ENCODE measurements around the gene MRPS12. TPM values are rescaled to one million over a fixed set of nuclear protein-coding genes. Genes with fewer than 3 reads are reported as not detected.
A peak's percentile ranks its signal among the peaks of the same experiment; 100 is the strongest.

MRPS12 gene
- total and polyA plus RNA-seq, 2 of the 13 experiments (the other 11 are each of a cell fraction or from before 2014, with no cell fraction given): 27.5 to 54.8 TPM

DNA sequence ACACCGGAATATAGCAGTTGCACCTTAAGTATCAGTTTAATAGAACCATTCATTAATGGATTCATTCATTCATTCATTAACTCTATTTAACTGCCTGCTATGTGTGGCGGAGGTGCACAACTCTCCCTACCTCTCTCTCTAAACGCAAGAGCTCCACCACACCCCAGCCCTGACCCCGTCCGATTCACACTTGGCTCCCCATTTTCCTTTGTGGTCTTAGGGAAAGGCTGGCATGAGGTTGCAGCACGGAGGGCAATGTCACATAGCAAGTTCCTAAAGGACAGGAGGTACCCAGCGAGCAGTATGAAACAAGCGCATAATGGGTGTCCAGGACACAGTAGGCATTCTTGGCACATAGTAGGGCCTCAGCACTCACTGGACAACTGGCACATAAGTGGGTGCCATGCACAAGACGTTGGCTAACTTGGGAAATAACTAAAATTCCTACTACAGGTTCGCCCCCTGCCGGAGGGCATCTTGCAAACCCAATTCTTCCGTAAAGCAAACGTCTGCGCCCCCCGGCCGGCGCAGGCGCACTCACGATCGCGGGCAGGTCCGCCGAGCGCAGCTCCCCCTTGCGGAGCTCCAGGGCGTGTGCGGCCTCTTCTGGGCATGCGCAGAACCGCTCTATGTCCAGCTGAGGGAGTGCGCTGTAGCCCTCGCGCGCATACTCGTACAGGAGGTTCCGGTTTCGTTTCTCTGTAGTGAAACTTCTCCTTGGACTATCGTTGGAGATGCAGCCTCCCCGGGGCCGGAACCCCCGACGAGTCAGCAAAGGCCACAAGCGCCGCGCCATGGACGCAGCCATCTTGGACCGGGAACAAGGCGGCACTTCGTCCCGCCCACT, 592 bp upstream of the MRPS12 start, which contains the start of gene SARS2 (continued):
- TF ChIP-seq, protein P1, sequence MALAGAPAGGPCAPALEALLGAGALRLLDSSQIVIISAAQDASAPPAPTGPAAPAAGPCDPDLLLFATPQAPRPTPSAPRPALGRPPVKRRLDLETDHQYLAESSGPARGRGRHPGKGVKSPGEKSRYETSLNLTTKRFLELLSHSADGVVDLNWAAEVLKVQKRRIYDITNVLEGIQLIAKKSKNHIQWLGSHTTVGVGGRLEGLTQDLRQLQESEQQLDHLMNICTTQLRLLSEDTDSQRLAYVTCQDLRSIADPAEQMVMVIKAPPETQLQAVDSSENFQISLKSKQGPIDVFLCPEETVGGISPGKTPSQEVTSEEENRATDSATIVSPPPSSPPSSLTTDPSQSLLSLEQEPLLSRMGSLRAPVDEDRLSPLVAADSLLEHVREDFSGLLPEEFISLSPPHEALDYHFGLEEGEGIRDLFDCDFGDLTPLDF (CRISPR knock-in tag; IDR thresholded peaks at IDR 0.05): peak; percentile 41
- TF ChIP-seq REXO4 (CRISPR knock-in tag; IDR thresholded peaks at IDR 0.05; ENCODE audit: borderline replicate concordance) (no peak), ZNF746 (CRISPR knock-in tag; IDR thresholded peaks at IDR 0.05) (no peak), ZNF772 (CRISPR knock-in tag; IDR thresholded peaks at IDR 0.05) (peak; percentile 75; the same call in 1 of the 2 replicates), SNAI1 (CRISPR knock-in tag; IDR thresholded peaks at IDR 0.05; ENCODE audit: borderline replicate concordance) (no peak), ZNF761 (CRISPR knock-in tag; conservative IDR thresholded peaks at IDR 0.05) (no peak), FOXC1 (CRISPR knock-in tag; IDR thresholded peaks at IDR 0.05; ENCODE audit: borderline replicate concordance) (peak; percentile 43; the same call in 1 of the 2 replicates), BRD4 (CRISPR knock-in tag; IDR thresholded peaks at IDR 0.05) (0 out of 2 replicates have a peak, but pooled peaks have one; percentile 33), KAT2B (IDR thresholded peaks at IDR 0.05; ENCODE audit: borderline replicate concordance, low read depth, low read length) (no peak), ZC3H13 (CRISPR knock-in tag; IDR thresholded peaks at IDR 0.05) (peak; percentile 47; the same call in 1 of the 2 replicates), ZNF138 (CRISPR knock-in tag; IDR thresholded peaks at IDR 0.05; ENCODE audit: low read depth) (no peak), POLR2AphosphoS2 (IDR thresholded peaks at IDR 0.05; ENCODE audit: low read depth, low read length) (peak; percentile 78; the same call in 1 of the 2 replicates), MBD4 (IDR thresholded peaks at IDR 0.05; ENCODE audit: borderline replicate concordance, low read length) (no peak)
- TF ChIP-seq, protein P2, sequence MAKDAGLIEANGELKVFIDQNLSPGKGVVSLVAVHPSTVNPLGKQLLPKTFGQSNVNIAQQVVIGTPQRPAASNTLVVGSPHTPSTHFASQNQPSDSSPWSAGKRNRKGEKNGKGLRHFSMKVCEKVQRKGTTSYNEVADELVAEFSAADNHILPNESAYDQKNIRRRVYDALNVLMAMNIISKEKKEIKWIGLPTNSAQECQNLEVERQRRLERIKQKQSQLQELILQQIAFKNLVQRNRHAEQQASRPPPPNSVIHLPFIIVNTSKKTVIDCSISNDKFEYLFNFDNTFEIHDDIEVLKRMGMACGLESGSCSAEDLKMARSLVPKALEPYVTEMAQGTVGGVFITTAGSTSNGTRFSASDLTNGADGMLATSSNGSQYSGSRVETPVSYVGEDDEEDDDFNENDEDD (CRISPR knock-in tag; IDR thresholded peaks at IDR 0.05; ENCODE audit: borderline replicate concordance): no peak; the same call in 1 of the 2 replicates
- TF ChIP-seq, protein P3, sequence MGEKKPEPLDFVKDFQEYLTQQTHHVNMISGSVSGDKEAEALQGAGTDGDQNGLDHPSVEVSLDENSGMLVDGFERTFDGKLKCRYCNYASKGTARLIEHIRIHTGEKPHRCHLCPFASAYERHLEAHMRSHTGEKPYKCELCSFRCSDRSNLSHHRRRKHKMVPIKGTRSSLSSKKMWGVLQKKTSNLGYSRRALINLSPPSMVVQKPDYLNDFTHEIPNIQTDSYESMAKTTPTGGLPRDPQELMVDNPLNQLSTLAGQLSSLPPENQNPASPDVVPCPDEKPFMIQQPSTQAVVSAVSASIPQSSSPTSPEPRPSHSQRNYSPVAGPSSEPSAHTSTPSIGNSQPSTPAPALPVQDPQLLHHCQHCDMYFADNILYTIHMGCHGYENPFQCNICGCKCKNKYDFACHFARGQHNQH (CRISPR knock-in tag; IDR thresholded peaks at IDR 0.05): no peak; the same call in 1 of the 2 replicates
- TF ChIP-seq, protein P4, sequence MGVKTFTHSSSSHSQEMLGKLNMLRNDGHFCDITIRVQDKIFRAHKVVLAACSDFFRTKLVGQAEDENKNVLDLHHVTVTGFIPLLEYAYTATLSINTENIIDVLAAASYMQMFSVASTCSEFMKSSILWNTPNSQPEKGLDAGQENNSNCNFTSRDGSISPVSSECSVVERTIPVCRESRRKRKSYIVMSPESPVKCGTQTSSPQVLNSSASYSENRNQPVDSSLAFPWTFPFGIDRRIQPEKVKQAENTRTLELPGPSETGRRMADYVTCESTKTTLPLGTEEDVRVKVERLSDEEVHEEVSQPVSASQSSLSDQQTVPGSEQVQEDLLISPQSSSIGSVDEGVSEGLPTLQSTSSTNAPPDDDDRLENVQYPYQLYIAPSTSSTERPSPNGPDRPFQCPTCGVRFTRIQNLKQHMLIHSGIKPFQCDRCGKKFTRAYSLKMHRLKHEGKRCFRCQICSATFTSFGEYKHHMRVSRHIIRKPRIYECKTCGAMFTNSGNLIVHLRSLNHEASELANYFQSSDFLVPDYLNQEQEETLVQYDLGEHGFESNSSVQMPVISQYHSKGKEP (CRISPR knock-in tag; IDR thresholded peaks at IDR 0.05): no peak
- TF ChIP-seq, protein P5, sequence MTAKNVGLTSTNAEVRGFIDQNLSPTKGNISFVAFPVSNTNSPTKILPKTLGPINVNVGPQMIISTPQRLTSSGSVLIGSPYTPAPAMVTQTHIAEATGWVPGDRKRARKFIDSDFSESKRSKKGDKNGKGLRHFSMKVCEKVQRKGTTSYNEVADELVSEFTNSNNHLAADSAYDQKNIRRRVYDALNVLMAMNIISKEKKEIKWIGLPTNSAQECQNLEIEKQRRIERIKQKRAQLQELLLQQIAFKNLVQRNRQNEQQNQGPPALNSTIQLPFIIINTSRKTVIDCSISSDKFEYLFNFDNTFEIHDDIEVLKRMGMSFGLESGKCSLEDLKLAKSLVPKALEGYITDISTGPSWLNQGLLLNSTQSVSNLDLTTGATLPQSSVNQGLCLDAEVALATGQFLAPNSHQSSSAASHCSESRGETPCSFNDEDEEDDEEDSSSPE (CRISPR knock-in tag; IDR thresholded peaks at IDR 0.05): no peak; the same call in none of the 2 replicates
- TF ChIP-seq, protein P6, sequence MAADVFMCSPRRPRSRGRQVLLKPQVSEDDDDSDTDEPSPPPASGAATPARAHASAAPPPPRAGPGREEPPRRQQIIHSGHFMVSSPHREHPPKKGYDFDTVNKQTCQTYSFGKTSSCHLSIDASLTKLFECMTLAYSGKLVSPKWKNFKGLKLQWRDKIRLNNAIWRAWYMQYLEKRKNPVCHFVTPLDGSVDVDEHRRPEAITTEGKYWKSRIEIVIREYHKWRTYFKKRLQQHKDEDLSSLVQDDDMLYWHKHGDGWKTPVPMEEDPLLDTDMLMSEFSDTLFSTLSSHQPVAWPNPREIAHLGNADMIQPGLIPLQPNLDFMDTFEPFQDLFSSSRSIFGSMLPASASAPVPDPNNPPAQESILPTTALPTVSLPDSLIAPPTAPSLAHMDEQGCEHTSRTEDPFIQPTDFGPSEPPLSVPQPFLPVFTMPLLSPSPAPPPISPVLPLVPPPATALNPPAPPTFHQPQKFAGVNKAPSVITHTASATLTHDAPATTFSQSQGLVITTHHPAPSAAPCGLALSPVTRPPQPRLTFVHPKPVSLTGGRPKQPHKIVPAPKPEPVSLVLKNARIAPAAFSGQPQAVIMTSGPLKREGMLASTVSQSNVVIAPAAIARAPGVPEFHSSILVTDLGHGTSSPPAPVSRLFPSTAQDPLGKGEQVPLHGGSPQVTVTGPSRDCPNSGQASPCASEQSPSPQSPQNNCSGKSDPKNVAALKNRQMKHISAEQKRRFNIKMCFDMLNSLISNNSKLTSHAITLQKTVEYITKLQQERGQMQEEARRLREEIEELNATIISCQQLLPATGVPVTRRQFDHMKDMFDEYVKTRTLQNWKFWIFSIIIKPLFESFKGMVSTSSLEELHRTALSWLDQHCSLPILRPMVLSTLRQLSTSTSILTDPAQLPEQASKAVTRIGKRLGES (CRISPR knock-in tag; IDR thresholded peaks at IDR 0.05; ENCODE audit: borderline replicate concordance): no peak
